ENCODE results near the gene UBE2N.
"Not testable (repeated sequence)": the region's sequence is repeated elsewhere in the genome, so short reads cannot be mapped to it uniquely, and the experiment has no call there.

GRCh38 chr12:93432031-93432430 lies 9.7 kb downstream of the UBE2N start:
- TF ChIP-seq CTCF (IDR thresholded peaks at IDR 0.05); EZH2 (IDR thresholded peaks at IDR 0.05; ENCODE audit: borderline replicate concordance, insufficient read depth, low read depth, low read length, poor library complexity, severe bottlenecking): not testable (repeated sequence)
